ENCODE data around the gene POC1B.

The POC1B gene

GRCh38 chr12:89525824-89526770 lies at the start of gene POC1B:
Gene POC1B (minus strand): TSS chr12:89526047. CDS start chr12:89525895, 152 bp downstream.
- no peaks in the 10 kb centered on the region for H4K20me1 ChIP-seq (ENCODE audit: insufficient read depth)
- peak within 1 kb of the TSS; percentile 3 for H3K4me3 ChIP-seq (IDR thresholded peaks at IDR 0.05; ENCODE audit: insufficient read depth, low read depth, low read length)
- peaks cover 46% of the 10 kb centered on the region for H3K4me1 ChIP-seq (ENCODE audit: low read depth, poor library complexity, severe bottlenecking)
- H2AFZ ChIP-seq (ENCODE audit: low read depth), result peak within 1 kb of the TSS; percentile 92
- peaks cover 24% of the 10 kb centered on the region for H3K79me2 ChIP-seq (ENCODE audit: insufficient read depth, low read depth)
- peak within 1 kb of the TSS; percentile 65 for H3K27ac ChIP-seq
- TF ChIP-seq CTCF (conservative IDR thresholded peaks at IDR 0.05; ENCODE audit: low read depth, low read length), result no peak
- peak within 1 kb of the TSS; percentile 95 for H3K4me2 ChIP-seq
- H3K27me3 ChIP-seq (ENCODE audit: insufficient read depth, low read depth), result no peaks in the 10 kb centered on the region
- H3K9ac ChIP-seq, result peak within 1 kb of the TSS; percentile 74
- H3K36me3 ChIP-seq (ENCODE audit: insufficient read depth), result no peaks in the 10 kb centered on the region

- Histone ChIP-seq H3K27ac (peak overlapping the region; percentile 50), H3K4me3 (IDR thresholded peaks at IDR 0.05; ENCODE audit: insufficient read depth, low read depth, low read length) (no peak overlapping the region), H3K27me3 (ENCODE audit: insufficient read depth, low read depth) (no peaks in the 10 kb centered on the region), H3K36me3 (ENCODE audit: insufficient read depth) (no peaks in the 10 kb centered on the region), H3K79me2 (ENCODE audit: insufficient read depth, low read depth) (no peaks in the 10 kb centered on the region), H3K4me2 (peak overlapping the region; percentile 60), H3K4me1 (ENCODE audit: low read depth, poor library complexity, severe bottlenecking) (peaks cover 25% of the 10 kb centered on the region), H4K20me1 (ENCODE audit: insufficient read depth) (no peaks in the 10 kb centered on the region), H3K9ac (no peak overlapping the region), H2AFZ (ENCODE audit: low read depth) (no peak overlapping the region)
- TF ChIP-seq CTCF (conservative IDR thresholded peaks at IDR 0.05; ENCODE audit: low read depth, low read length), result no peak
Measured at GRCh38 chr12:89575374-89575773, 49.5 kb upstream of the POC1B start.

- Histone ChIP-seq H4K20me1 (ENCODE audit: insufficient read depth) (no peaks in the 10 kb centered on the region), H3K27ac (peak overlapping the region; percentile 50), H3K4me2 (peak overlapping the region; percentile 60), H3K27me3 (ENCODE audit: insufficient read depth, low read depth) (no peaks in the 10 kb centered on the region), H3K4me3 (IDR thresholded peaks at IDR 0.05; ENCODE audit: insufficient read depth, low read depth, low read length) (no peak overlapping the region), H3K9ac (no peak overlapping the region), H3K36me3 (ENCODE audit: insufficient read depth) (no peaks in the 10 kb centered on the region), H3K4me1 (ENCODE audit: low read depth, poor library complexity, severe bottlenecking) (peaks cover 25% of the 10 kb centered on the region), H3K79me2 (ENCODE audit: insufficient read depth, low read depth) (no peaks in the 10 kb centered on the region), H2AFZ (ENCODE audit: low read depth) (peak overlapping the region; percentile 28; the same call in 1 of the 2 replicates)
- TF ChIP-seq CTCF (conservative IDR thresholded peaks at IDR 0.05; ENCODE audit: low read depth, low read length), result no peak
Measured at GRCh38 chr12:89574736-89575208, 48.9 kb upstream of the POC1B start.

- H3K4me2 ChIP-seq, result no peak overlapping the region
- H2AFZ ChIP-seq (ENCODE audit: low read depth), result no peak overlapping the region
- no peaks in the 10 kb centered on the region for H4K20me1 ChIP-seq (ENCODE audit: insufficient read depth)
- H3K4me3 ChIP-seq (IDR thresholded peaks at IDR 0.05; ENCODE audit: insufficient read depth, low read depth, low read length), result no peak overlapping the region
- H3K9ac ChIP-seq, result no peak overlapping the region
- no peaks in the 10 kb centered on the region for H3K27me3 ChIP-seq (ENCODE audit: insufficient read depth, low read depth)
- no peaks in the 10 kb centered on the region for H3K36me3 ChIP-seq (ENCODE audit: insufficient read depth)
- H3K4me1 ChIP-seq (ENCODE audit: low read depth, poor library complexity, severe bottlenecking), result peaks cover 25% of the 10 kb centered on the region
- no peaks in the 10 kb centered on the region for H3K79me2 ChIP-seq (ENCODE audit: insufficient read depth, low read depth)
- no peak overlapping the region for H3K27ac ChIP-seq
- TF ChIP-seq CTCF (conservative IDR thresholded peaks at IDR 0.05; ENCODE audit: low read depth, low read length), result no peak
Measured at GRCh38 chr12:89573051-89573810, 47.4 kb upstream of the POC1B start.
